ENCODE measurements around the gene KCNQ5. TPM values are rescaled to one million over a fixed set of nuclear protein-coding genes. Genes with fewer than 3 reads are reported as not detected.

Gene KCNQ5
- total and polyA plus RNA-seq, 4 experiments from 2014 or later: 1.0 to 4.2 (median 3.4) TPM; not detected in 1

- H3K4me1 Mint-ChIP-seq: no peaks in the 10 kb centered on the region
These were observed 342.1 kb downstream of the KCNQ5 start for GRCh38 chr6:72963946-72964345.

DNA sequence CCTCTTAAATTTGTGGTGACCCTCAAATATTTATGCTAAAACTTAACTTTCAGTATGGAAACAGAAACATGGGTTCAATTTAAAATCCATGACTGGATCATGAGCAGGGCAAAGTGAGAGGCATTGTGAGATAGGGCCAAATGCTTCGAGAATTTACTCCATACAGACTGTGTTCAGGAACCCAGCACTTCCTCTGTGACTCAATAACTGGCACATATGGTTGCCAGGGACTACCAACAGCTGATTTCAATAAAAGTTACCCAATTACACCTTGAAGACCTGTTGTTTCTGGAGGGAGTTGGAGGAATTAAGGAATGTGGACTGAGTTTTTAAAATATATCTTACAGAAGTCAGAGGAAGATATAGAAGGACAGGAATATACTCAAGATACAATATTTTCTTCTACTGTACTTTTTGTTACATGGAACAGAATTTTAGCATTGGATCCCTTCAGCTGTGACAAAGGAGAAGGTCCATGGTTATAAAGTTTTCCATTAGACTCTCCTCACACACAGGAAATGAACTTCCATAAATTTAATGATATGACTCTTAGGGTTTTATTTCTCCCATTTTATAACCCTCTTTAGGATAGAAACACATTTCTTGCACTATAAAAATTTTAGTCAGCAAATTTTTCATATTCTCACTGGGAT is 344.9 kb downstream of the KCNQ5 start:
- no peaks in the 10 kb centered on the region for H3K4me1 Mint-ChIP-seq
- no peaks in the 10 kb centered on the region for H3K36me3 Mint-ChIP-seq
- intact Hi-C loops (cut with micrococcal nuclease): no loop called here
- Histone ChIP-seq H3K27ac (ENCODE audit: low read depth, low read length) (no peak overlapping the region), H3K9me3 (ENCODE audit: control insufficient read depth in 1 of 2, low read length in 2 of 2) (no peaks in the 10 kb centered on the region), H3K4me1 (ENCODE audit: insufficient read depth, low read length) (no peaks in the 10 kb centered on the region), H3K4me3 (ENCODE audit: low read length in 2 of 2) (no peak overlapping the region), H3K27me3 (ENCODE audit: insufficient read depth, low read length) (no peaks in the 10 kb centered on the region), H3K36me3 (ENCODE audit: insufficient read depth, low read length) (no peaks in the 10 kb centered on the region)
- POLR2A ChIA-PET (ENCODE audit: partially characterized antibody): interaction anchor here (0.6 kb wide), 1 partner anchor 849 kb away, joined by 3 read pairs; no protein-coding TSS in a partner anchor
- peaks cover 0 to 2% (median 0%) of the 10 kb centered on the region in 8 donors for H3K9me3 Mint-ChIP-seq
- DNase-seq: no peak
- CTCF ChIA-PET (ENCODE audit: partially characterized antibody): no interaction called here
- no peaks in the 10 kb centered on the region for H3K27me3 Mint-ChIP-seq
- no peak overlapping the region for H3K4me3 Mint-ChIP-seq
- H3K27ac Mint-ChIP-seq: no peak overlapping the region

More at GRCh38 chr6:72963946-72964345, 342.1 kb downstream of the KCNQ5 start:
- Histone ChIP-seq H3K4me1 (ENCODE audit: insufficient read depth, low read length) (no peaks in the 10 kb centered on the region), H3K9me3 (ENCODE audit: control insufficient read depth in 1 of 2, low read length in 2 of 2) (no peaks in the 10 kb centered on the region), H3K27ac (ENCODE audit: low read depth, low read length) (no peak overlapping the region), H3K27me3 (ENCODE audit: insufficient read depth, low read length) (no peaks in the 10 kb centered on the region), H3K36me3 (ENCODE audit: insufficient read depth, low read length) (no peaks in the 10 kb centered on the region), H3K4me3 (ENCODE audit: low read length in 2 of 2) (no peak overlapping the region)
- no peaks in the 10 kb centered on the region for H3K27me3 Mint-ChIP-seq
- H3K36me3 Mint-ChIP-seq: no peaks in the 10 kb centered on the region
- CTCF ChIA-PET (ENCODE audit: partially characterized antibody): no interaction called here
- POLR2A ChIA-PET (ENCODE audit: partially characterized antibody): no interaction called here
- no peak for DNase-seq
- no peaks in the 10 kb centered on the region for H3K9me3 Mint-ChIP-seq
- H3K4me3 Mint-ChIP-seq: no peak overlapping the region
- intact Hi-C loops (cut with micrococcal nuclease): no loop called here
- H3K27ac Mint-ChIP-seq: no peak overlapping the region

DNA sequence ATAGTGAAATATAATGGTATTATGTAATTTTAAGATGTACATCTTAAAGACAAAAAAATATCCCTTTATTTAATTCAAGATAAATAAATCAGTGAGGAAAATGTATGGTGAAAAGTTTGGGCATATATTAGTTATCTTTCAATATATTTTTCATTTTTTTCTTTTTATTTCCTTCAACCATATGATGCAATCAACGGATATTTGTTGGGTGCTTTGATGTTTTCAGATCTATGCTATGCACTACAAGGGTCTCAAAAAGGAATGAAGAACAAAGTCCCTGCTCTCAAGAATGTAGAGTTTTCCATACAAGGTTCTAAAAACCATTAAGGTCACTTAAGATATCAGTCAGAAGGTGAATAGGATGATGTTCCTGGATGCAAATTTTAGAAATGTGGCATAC is 345.5 kb downstream of the KCNQ5 start:
- H3K4me1 Mint-ChIP-seq: no peaks in the 10 kb centered on the region
- H3K27me3 ChIP-seq (ENCODE audit: insufficient read depth, low read length): no peaks in the 10 kb centered on the region
- H3K36me3 Mint-ChIP-seq: no peaks in the 10 kb centered on the region
- intact Hi-C loops (cut with micrococcal nuclease): no loop called here
- H3K36me3 ChIP-seq (ENCODE audit: insufficient read depth, low read length): no peaks in the 10 kb centered on the region
- ChIA-PET POLR2A (ENCODE audit: partially characterized antibody) (no interaction called here), CTCF (ENCODE audit: partially characterized antibody) (no interaction called here)
- H3K27me3 Mint-ChIP-seq: no peaks in the 10 kb centered on the region
- H3K27ac Mint-ChIP-seq: no peak overlapping the region
- no peak overlapping the region for H3K4me3 ChIP-seq (ENCODE audit: low read length in 2 of 2)
- peaks cover 0 to 2% (median 0%) of the 10 kb centered on the region in 8 donors for H3K9me3 Mint-ChIP-seq
- no peaks in the 10 kb centered on the region for H3K9me3 ChIP-seq (ENCODE audit: control insufficient read depth in 1 of 2, low read length in 2 of 2)
- no peak overlapping the region for H3K27ac ChIP-seq (ENCODE audit: low read depth, low read length)
- H3K4me3 Mint-ChIP-seq: no peak overlapping the region
- DNase-seq: no peak
- no peaks in the 10 kb centered on the region for H3K4me1 ChIP-seq (ENCODE audit: insufficient read depth, low read length)

DNA sequence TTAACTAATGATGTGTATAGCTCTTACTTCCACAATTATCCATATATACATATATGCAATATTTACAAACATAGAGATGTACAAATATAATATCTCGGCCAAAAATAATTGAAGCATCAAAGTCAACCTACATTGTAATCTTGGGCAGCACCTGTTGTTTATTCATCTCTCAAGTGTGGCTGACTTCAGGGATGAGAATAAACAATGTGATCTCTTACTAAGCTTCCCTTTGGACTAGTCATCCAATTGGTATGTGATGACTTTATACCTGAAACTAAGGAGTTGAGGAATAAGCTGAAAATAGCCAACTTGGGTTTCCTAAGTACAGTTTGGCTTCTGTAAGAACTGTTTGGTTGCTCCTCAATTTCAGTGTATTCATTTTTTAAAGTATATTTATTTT is 346.8 kb downstream of the KCNQ5 start:
- Mint-ChIP-seq H3K4me3 (no peak overlapping the region), H3K27me3 (no peaks in the 10 kb centered on the region), H3K9me3 (peaks cover 0 to 2% (median 0%) of the 10 kb centered on the region in 8 donors), H3K4me1 (no peaks in the 10 kb centered on the region), H3K27ac (no peak overlapping the region), H3K36me3 (no peaks in the 10 kb centered on the region)
- ChIA-PET POLR2A (ENCODE audit: partially characterized antibody) (no interaction called here), CTCF (ENCODE audit: partially characterized antibody) (no interaction called here)
- H3K9me3 ChIP-seq (ENCODE audit: control insufficient read depth in 1 of 2, low read length in 2 of 2): no peaks in the 10 kb centered on the region
- no peak overlapping the region for H3K4me3 ChIP-seq (ENCODE audit: low read length in 2 of 2)
- H3K4me1 ChIP-seq (ENCODE audit: insufficient read depth, low read length): no peaks in the 10 kb centered on the region
- no peaks in the 10 kb centered on the region for H3K27me3 ChIP-seq (ENCODE audit: insufficient read depth, low read length)
- DNase-seq: no peak
- H3K36me3 ChIP-seq (ENCODE audit: insufficient read depth, low read length): no peaks in the 10 kb centered on the region
- H3K27ac ChIP-seq (ENCODE audit: low read depth, low read length): no peak overlapping the region
- intact Hi-C loops (cut with micrococcal nuclease): no loop called here

DNA sequence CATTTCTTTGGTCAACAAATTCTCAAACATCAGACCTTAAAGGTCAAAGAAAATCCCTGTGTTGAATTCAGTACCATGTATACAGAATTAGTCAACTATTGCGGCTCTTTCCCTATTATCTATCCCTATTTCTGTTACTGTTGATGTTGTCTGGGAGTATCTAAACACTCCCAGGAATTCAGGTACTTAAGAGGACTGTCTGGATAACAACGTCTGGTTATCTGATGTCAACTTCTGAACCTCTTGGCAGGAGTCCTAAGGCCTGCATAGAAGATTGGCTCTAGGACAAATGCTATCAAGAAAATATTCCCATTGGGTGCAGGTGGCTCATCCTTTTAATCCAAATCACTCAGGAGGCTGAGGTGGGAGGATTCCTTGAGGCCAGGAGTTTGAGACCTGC is 347.8 kb downstream of the KCNQ5 start:
- H3K36me3 Mint-ChIP-seq: no peaks in the 10 kb centered on the region
- CTCF ChIA-PET (ENCODE audit: partially characterized antibody): no interaction called here

GRCh38 chr6:72972579-72972978 is 350.7 kb downstream of the KCNQ5 start:
- Mint-ChIP-seq H3K9me3 (peaks cover 0 to 4% (median 0%) of the 10 kb centered on the region in 8 donors), H3K27ac (no peak overlapping the region), H3K36me3 (no peaks in the 10 kb centered on the region), H3K4me1 (no peaks in the 10 kb centered on the region), H3K27me3 (no peaks in the 10 kb centered on the region), H3K4me3 (no peak overlapping the region)
- no peak for DNase-seq
- H3K9me3 ChIP-seq (ENCODE audit: control insufficient read depth in 1 of 2, low read length in 2 of 2): no peaks in the 10 kb centered on the region
- no peak overlapping the region for H3K27ac ChIP-seq (ENCODE audit: low read depth, low read length)
- no peaks in the 10 kb centered on the region for H3K4me1 ChIP-seq (ENCODE audit: insufficient read depth, low read length)
- intact Hi-C loops (cut with micrococcal nuclease): no loop called here
- ChIA-PET POLR2A (ENCODE audit: partially characterized antibody) (no interaction called here), CTCF (ENCODE audit: partially characterized antibody) (interaction anchor here (1.6 kb wide), 1 partner anchor 157 kb away, joined by 3 read pairs; no protein-coding TSS in a partner anchor)
- no peak overlapping the region for H3K4me3 ChIP-seq (ENCODE audit: low read length in 2 of 2)
- H3K36me3 ChIP-seq (ENCODE audit: insufficient read depth, low read length): no peaks in the 10 kb centered on the region
- no peaks in the 10 kb centered on the region for H3K27me3 ChIP-seq (ENCODE audit: insufficient read depth, low read length)

More for the DNA sequence above, 347.8 kb downstream of the KCNQ5 start:
- Histone ChIP-seq H3K9me3 (ENCODE audit: control insufficient read depth in 1 of 2, low read length in 2 of 2) (no peaks in the 10 kb centered on the region), H3K27me3 (ENCODE audit: insufficient read depth, low read length) (no peaks in the 10 kb centered on the region), H3K4me1 (ENCODE audit: insufficient read depth, low read length) (no peaks in the 10 kb centered on the region), H3K27ac (ENCODE audit: low read depth, low read length) (no peak overlapping the region), H3K36me3 (ENCODE audit: insufficient read depth, low read length) (no peaks in the 10 kb centered on the region), H3K4me3 (ENCODE audit: low read length in 2 of 2) (no peak overlapping the region)
- no peak for DNase-seq
- POLR2A ChIA-PET (ENCODE audit: partially characterized antibody): no interaction called here
- Mint-ChIP-seq H3K27ac (no peak overlapping the region), H3K4me1 (no peaks in the 10 kb centered on the region), H3K9me3 (peaks cover 0 to 4% (median 0%) of the 10 kb centered on the region in 8 donors), H3K27me3 (no peaks in the 10 kb centered on the region), H3K4me3 (no peak overlapping the region)
- intact Hi-C loops (cut with micrococcal nuclease): no loop called here

DNA sequence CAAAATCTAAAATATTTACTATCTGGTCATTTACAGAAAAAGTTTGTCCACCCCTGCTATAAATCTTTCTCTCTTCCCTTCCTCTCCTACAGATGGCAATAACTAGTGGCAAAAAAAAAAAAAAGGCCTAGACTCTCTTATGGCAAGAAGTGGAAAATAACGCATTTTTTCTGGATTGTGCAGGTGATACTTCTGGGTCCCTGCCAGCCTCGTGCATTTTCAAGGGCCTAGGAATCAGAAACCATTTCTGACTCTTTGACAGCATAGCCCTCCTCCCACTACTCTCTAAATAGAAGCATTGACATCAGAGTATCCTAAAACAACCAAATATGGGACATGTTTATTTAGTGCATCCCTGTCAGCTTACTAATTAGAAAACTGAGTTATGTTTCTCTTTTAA is 352.4 kb downstream of the KCNQ5 start:
- Mint-ChIP-seq H3K9me3 (peaks cover 0 to 9% (median 5%) of the 10 kb centered on the region in 8 donors), H3K4me3 (no peak overlapping the region), H3K36me3 (no peaks in the 10 kb centered on the region), H3K27me3 (no peaks in the 10 kb centered on the region), H3K27ac (no peak overlapping the region), H3K4me1 (no peaks in the 10 kb centered on the region)
- Histone ChIP-seq H3K4me1 (ENCODE audit: insufficient read depth, low read length) (no peaks in the 10 kb centered on the region), H3K9me3 (ENCODE audit: control insufficient read depth in 1 of 2, low read length in 2 of 2) (no peaks in the 10 kb centered on the region), H3K27me3 (ENCODE audit: insufficient read depth, low read length) (no peaks in the 10 kb centered on the region), H3K4me3 (ENCODE audit: low read length in 2 of 2) (no peak overlapping the region), H3K27ac (ENCODE audit: low read depth, low read length) (no peak overlapping the region), H3K36me3 (ENCODE audit: insufficient read depth, low read length) (no peaks in the 10 kb centered on the region)
- intact Hi-C loops (cut with micrococcal nuclease): no loop called here
- ChIA-PET POLR2A (ENCODE audit: partially characterized antibody) (no interaction called here), CTCF (ENCODE audit: partially characterized antibody) (no interaction called here)
- no peak for DNase-seq

Measured in CD4-positive, alpha-beta memory T cell (primary cell).